ENCODE results near the gene ADCY10.

The ADCY10 gene

GRCh38 chr1:167803358-167804207 is 110.4 kb downstream of the ADCY10 start:
- DNase-seq, result peak; percentile 86

GRCh38 chr1:167802235-167802634 is 111.7 kb downstream of the ADCY10 start:
- DNase-seq, result no peak

- no peak for DNase-seq
These were observed 113.7 kb downstream of the ADCY10 start for GRCh38 chr1:167800251-167800650.

DNA sequence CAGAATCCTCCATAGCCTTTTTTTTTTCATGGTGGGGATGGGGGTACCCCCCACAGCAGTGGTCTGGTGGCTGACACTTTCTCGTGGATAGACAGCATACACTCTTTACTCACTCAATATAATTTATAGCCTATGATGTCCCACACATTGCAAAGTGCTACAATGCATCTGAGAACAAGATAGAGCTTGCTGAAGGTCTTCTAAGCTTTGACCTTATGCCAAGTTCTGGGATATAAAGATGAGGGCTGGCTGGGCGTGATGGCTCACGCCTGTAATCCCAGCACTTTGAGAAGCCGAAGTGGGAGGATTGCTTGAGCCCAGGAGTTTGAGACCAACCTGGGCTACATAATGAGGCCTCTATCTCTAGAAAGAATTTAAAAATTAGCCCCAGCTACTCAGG is 114.2 kb downstream of the ADCY10 start:
- DNase-seq, result no peak

DNA sequence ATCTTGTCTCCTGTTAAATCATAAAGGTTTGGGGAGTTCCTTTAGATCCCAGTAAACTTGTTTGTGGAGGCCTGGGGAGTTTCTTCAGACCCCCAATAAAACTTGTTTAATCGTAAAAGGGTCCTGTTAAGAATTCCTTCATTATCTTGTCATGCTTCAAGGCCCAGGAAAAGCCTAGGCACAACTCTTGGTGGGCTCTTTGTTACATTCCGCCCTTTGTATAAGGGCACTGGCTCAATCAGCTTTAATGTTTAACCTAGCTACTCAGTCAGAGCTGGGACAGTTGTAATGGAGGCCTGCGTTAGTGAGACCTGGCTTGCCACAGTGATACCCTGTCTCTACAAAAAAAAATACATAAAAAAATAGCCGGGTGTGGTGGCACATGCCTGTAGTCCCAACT is 115.0 kb downstream of the ADCY10 start:
- no peak for DNase-seq

DNA sequence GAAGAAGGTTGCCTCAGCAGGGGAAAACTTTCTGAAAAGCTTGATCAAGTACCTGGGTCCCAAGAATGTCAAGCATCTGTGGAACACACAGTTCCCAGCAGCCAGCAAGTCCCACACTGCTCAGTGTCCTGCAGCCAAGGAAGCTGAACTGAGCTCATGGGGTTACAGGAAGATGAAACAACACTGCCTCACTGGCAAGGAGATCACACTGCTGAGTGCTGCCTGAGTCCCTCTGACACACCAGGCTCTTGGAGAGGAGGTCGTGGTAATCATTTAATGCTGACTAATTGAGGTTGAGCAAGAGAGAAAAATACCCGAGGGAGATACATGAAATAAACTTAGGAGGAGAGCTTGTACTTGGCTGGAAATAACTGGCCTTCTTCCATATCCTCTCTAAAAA is 116.9 kb downstream of the ADCY10 start:
- peak; percentile 36 for DNase-seq

GRCh38 chr1:167795810-167796740 is 117.9 kb downstream of the ADCY10 start:
- no peak for DNase-seq

DNA sequence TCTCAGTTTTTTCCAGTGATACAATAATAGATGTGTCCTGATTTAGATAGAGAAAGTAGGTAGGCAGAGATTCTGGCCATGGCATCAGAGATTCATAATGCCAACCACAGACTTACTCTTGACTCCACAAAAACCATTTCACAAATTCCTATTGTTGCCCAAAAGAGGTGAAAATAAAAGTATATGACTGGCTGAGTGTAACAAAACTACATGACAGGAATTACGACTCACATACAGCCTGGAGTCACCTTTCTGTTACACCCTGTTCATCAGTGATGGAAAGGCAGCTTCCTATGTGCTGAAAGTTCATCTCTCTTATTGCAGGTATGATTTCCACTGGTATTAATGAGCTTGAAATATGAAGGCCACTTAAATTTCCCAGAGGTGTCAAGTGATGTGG is 119.9 kb downstream of the ADCY10 start:
- no peak for DNase-seq

GRCh38 chr1:167792188-167792565 is 121.8 kb downstream of the ADCY10 start:
- DNase-seq, result no peak

GRCh38 chr1:167791281-167792187 is 122.4 kb downstream of the ADCY10 start:
- DNase-seq, result peak; percentile 20

DNA sequence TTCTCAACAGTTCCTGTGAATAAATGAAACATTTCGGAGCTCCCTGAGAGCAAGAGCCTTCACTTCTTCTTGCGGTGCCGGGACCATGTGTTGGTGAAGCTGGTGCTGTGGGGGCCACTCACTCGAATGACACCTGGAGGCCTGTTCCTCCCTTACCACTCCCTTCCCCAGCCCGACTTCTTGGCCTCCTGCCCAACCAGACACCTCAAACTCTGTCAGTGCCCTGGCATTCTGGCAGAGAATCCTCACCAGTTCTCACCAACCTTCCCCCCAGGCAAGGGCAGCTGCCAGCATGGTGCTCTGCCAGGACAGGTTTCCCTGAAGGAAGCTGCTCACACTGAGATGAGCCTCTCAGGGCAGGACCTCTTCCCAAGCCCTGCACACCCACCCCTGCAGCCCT is 123.8 kb downstream of the ADCY10 start:
- no peak for DNase-seq

GRCh38 chr1:167789501-167789900 is 124.4 kb downstream of the ADCY10 start:
- no peak for DNase-seq

GRCh38 chr1:167786502-167786901 is 127.4 kb downstream of the ADCY10 start:
- DNase-seq, result no peak

DNA sequence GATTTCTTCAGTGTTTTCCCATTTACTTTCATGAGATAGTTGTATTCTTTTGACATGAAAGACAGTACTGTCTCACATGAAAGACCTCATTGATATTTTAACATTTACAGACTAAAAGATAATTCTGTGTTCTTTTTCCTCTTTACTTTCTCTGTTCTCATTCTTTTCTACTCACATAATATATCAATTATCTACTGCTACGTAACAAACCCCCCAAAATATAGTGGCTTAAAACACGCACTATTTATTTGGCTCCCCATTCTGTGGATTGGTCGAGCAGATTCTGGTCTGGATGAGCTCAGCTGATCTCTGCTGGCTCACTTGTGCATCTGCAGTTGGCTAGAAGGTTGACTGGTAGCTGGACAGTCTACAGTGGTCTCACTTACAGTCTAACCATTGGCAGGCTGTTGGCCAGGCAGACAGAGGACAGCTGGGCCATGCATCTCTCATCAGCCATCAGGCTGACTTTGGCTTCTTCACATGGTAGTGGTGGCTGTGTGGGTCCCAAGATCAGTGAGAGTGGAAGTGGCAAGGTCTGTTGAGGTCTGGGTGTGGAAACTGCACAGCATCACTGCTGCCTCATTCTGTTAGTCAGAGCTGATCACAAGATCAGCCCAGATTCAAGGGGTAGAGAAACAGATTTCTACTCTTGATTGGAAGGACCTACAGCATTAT is 128.9 kb downstream of the ADCY10 start:
- DNase-seq, result no peak

DNA sequence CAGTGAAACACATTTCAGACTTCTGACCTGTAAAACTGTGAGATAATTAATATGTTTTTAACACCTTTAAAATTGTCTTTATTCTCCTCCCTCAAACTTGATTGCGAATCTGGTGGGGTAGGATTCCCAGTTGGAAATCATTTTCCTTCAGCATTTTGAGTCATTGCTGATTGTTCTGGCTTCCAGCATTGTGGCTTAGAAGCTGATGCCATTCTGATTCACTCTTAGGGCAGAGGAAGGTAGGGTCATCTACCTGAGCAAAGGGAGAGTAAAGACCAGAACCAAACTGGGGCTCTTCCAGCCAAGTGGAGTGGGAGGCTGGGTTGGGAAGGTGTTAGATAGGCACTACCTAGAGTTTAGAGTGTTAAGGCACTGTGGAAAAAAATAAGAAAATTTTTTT is 131.0 kb downstream of the ADCY10 start:
- DNase-seq, result no peak

DNA sequence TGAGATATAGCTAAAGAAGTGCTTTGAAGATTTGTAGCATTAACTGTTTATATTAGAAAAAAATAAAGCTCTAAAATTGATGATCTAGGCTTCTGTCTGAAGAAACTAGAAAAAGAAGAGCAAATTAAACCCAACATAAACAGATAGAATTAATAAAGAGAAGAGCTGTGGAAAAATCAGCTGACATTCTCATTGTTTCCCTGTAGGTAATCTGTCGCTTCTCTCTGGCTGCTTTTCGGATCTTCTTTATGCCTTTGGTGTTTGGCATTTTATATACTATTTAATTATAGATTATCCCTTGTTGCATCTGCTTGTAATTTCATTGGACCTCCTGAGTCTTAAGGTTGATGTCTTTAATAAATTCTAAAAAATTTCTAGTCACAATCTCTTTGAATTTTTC is 132.4 kb downstream of the ADCY10 start:
- DNase-seq, result no peak

- no peak for DNase-seq
These were observed 136.7 kb downstream of the ADCY10 start for GRCh38 chr1:167777269-167777650.

DNA sequence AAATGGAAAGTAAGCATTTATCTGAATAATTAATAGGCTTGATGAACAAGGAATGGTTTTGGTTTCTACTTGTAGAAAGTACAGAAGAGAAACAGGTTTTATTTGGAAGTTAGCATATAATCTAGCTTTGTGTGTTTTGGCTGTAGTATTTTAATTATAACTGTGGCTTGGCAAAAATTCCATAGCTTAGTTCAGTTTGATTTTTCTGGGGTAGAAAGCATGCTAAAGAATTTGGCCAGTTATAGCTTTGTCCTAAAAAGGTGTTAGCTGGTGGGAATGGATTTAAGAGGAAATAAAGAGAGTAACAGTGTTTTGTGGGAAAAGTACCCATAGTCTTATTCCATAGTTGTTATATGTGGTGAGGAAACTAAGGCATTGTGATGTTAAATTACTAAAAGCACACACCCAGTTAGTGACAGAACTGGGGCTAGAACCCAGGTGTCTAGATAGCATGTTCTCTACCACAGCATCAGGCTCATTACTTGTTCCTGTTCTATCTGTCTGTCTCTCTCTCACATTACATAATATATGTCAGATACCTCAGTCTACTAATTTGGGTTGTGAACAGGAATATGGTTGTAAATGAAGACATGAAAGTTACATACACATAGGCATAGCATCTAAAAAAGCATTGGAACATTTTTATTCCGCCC is 137.2 kb downstream of the ADCY10 start:
- DNase-seq, result no peak

DNA sequence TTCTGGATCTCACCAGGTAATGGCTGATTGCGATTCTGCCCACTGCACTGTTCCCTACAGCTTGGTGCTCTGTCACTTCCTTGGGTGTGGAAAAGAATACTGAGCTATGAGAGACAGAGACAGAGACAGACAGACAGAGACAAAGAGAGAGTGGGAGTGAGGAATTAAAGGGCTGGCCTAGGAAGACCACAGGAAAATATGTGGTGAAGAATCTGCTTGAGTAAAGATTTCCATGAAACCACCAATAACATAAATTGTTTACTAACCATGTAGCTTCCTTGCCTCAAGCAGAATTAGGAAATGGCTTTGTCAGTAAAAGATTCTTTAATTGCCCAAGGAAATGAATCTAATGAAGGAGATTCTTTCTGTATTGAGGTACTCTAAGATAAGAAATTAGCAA is 137.8 kb downstream of the ADCY10 start:
- DNase-seq, result no peak

- no peak for DNase-seq
These were observed 138.8 kb downstream of the ADCY10 start for GRCh38 chr1:167775178-167775577.

- DNase-seq, result no peak
These were observed 139.2 kb downstream of the ADCY10 start for GRCh38 chr1:167774710-167775109.

DNA sequence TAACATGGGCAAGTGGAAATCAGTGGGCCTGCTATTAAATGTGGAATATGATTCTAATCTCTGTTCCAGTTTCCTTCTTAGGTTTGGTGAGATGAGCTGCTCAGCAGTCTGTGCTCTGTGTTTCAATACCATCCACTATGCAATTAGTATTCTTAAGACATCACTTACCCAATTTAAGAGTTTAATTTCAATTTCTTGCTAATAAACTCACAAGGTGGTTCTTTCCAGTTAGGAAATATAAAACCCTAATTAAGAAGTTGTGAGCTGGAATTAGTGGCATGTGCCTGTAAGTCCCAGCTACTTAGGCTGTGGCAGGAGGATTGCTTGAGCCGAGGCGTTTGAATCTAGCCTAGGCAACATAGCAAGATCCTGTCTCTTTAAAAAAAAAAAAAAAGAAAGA is 140.4 kb downstream of the ADCY10 start:
- no peak for DNase-seq

Data from CD4-positive, alpha-beta T cell treated with Interleukin-15 for 1 hour (primary cell).